ENCODE results near the gene ADCY3. TPM values are rescaled to one million over a fixed set of nuclear protein-coding genes. Genes with fewer than 3 reads are reported as not detected.

Gene ADCY3
- total RNA-seq, 1 experiment from 2014 or later: 39.5 TPM

DNA sequence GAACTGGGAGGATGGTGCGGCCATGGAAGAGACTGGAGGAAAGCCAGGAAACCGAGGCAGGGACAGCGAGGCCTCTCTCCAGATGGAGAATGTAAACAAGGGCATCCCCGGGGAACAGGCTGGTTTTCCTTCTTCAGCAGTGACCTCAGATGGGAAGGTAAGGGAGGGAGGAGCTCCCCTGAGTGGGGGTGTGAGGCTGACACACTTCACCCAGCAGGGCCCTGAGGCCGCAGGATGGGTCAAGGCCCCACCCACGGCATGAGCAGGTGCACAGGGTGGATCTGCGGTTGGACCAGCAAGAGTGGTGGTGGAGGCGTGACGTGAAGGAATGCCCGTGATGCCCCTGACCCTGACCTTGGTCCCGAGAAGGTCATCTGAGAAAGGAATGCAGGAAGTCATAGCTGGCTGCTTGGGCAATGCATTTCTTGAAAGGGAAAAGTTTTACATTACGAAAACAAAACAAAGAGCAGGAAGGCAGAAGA is 48.1 kb downstream of the ADCY3 start:
- Histone ChIP-seq H4K91ac (ENCODE audit: insufficient read length, low read depth, low read length) (no peak overlapping the region), H3K56ac (ENCODE audit: insufficient read length, low read depth, low read length) (no peak overlapping the region), H3K79me1 (ENCODE audit: insufficient read depth, low read depth, low read length, poor library complexity, severe bottlenecking) (no peaks in the 10 kb centered on the region), H3K23ac (ENCODE audit: insufficient read length, low read depth, low read length) (no peak overlapping the region), H2AK5ac (ENCODE audit: insufficient read length, low read length) (no peak overlapping the region), H3K4me1 (ENCODE audit: insufficient read depth, low read length) (peaks cover 5% of the 10 kb centered on the region; the same call in 1 of the 2 replicates), H2BK12ac (ENCODE audit: insufficient read length, low read depth, low read length) (no peak overlapping the region), H4K20me1 (ENCODE audit: control insufficient read depth, insufficient read depth, insufficient read length) (no peaks in the 10 kb centered on the region), H3K4me2 (ENCODE audit: insufficient read depth, insufficient read length, low read length) (no peak overlapping the region), H2BK120ac (ENCODE audit: low read depth, low read length, poor library complexity, severe bottlenecking) (no peak overlapping the region), H3K79me2 (ENCODE audit: insufficient read depth, low read length) (no peaks in the 10 kb centered on the region), H3K4ac (ENCODE audit: low read depth, low read length) (no peak overlapping the region), H3K9ac (ENCODE audit: extremely low read depth, insufficient read length, low read length) (no peak overlapping the region), H3K9me3 (ENCODE audit: control insufficient read depth, low read depth, low read length) (no peaks in the 10 kb centered on the region), H3T11ph (ENCODE audit: low read length) (no peak overlapping the region), H4K5ac (ENCODE audit: insufficient read length, low read depth, low read length) (no peak overlapping the region), H2BK20ac (ENCODE audit: low read depth, low read length, poor library complexity, severe bottlenecking) (no peak overlapping the region), H2AFZ (ENCODE audit: low read length) (no peak overlapping the region), H3K18ac (ENCODE audit: insufficient read length, low read depth, low read length) (no peak overlapping the region), H3K23me2 (ENCODE audit: insufficient read length, low read depth, low read length, poor library complexity, severe bottlenecking) (no peaks in the 10 kb centered on the region), H3K27ac (ENCODE audit: insufficient read length, low read depth, low read length) (no peak overlapping the region), H4K8ac (replicated peaks; ENCODE audit: insufficient read length, low read depth, low read length) (no peak overlapping the region), H2BK5ac (ENCODE audit: insufficient read length, low read length) (no peak overlapping the region), H3K27me3 (ENCODE audit: insufficient read depth, low read length) (no peaks in the 10 kb centered on the region), H3K14ac (ENCODE audit: insufficient read depth, low read length) (no peak overlapping the region), H2BK15ac (ENCODE audit: low read depth, low read length) (no peak overlapping the region)
- DNase-seq: no peak
- WGBS (ENCODE audit: extremely low coverage, insufficient read length, low lambda C conversion rate): no CpG with 5 or more reads among the region's 12 CpGs
- H3K27ac Mint-ChIP-seq: peak overlapping the region in 2 of 3 experiments; percentile 61 to 65; a peak in 3 of 7 replicates
- H3K36me3 Mint-ChIP-seq (ENCODE audit: insufficient read depth in 1 of 3, low read depth in 3 of 3): peaks cover 8 to 16% (median 8%) of the 10 kb centered on the region in 3 experiments
- no peak overlapping the region for H3K4me3 Mint-ChIP-seq
- TF ChIP-seq, protein P1, sequence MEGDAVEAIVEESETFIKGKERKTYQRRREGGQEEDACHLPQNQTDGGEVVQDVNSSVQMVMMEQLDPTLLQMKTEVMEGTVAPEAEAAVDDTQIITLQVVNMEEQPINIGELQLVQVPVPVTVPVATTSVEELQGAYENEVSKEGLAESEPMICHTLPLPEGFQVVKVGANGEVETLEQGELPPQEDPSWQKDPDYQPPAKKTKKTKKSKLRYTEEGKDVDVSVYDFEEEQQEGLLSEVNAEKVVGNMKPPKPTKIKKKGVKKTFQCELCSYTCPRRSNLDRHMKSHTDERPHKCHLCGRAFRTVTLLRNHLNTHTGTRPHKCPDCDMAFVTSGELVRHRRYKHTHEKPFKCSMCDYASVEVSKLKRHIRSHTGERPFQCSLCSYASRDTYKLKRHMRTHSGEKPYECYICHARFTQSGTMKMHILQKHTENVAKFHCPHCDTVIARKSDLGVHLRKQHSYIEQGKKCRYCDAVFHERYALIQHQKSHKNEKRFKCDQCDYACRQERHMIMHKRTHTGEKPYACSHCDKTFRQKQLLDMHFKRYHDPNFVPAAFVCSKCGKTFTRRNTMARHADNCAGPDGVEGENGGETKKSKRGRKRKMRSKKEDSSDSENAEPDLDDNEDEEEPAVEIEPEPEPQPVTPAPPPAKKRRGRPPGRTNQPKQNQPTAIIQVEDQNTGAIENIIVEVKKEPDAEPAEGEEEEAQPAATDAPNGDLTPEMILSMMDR (conservative IDR thresholded peaks at IDR 0.05): no peak
- H3K9me3 Mint-ChIP-seq: no peaks in the 10 kb centered on the region
- peaks cover 9 to 13% of the 10 kb centered on the region in 2 experiments for H3K4me1 Mint-ChIP-seq
- no peaks in the 10 kb centered on the region for H3K27me3 Mint-ChIP-seq (ENCODE audit: low read depth)

Data from H9 (cell line).